Keratinocyte (primary cell): ENCODE measurements around the gene CYP46A1. TPM values are rescaled to one million over a fixed set of nuclear protein-coding genes. Genes with fewer than 3 reads are reported as not detected.

ENCODE experiments used
- DNase-seq: peaks from one replicate; pipeline ENCODE4 v3.0.0-alpha.2; 2011; ENCODE audit warnings: low read depth, missing footprints, low spot score
- FAIRE-seq: peaks from 2 replicates; lab custom pipeline; 2011; peaks lifted over from hg19 to GRCh38; lab: Jason Lieb, UNC
- H2AFZ ChIP-seq: 2 replicates; pipeline ENCODE4 v1.6.0; 2012; ENCODE audit warnings: low read length, control low read depth, inconsistent platforms; ENCODE audit not compliant: control insufficient read depth
- H3K27ac ChIP-seq: 2 replicates; pipeline ENCODE4 v1.5.1; 2011; ENCODE audit warnings: low read length; ENCODE audit not compliant: control insufficient read depth, insufficient read depth
- H3K27me3 ChIP-seq: 3 replicates; pipeline ENCODE4 v1.6.0; 2011; ENCODE audit warnings: low read length; ENCODE audit not compliant: control insufficient read depth, insufficient read depth; ENCODE audit errors: extremely low read depth
- H3K36me3 ChIP-seq, 2 experiments: 2 replicates in 1 of 2; 3 replicates in 1 of 2; pipeline ENCODE4 v1.5.1; 2011; ENCODE audit warnings: low read length in 2 of 2, mild to moderate bottlenecking in 1 of 2; ENCODE audit not compliant: control insufficient read depth in 2 of 2, insufficient read depth in 2 of 2; ENCODE audit errors: extremely low read depth in 1 of 2
- H3K4me1 ChIP-seq: 3 replicates; pipeline ENCODE4 v1.5.1; 2011; ENCODE audit warnings: low read length; ENCODE audit not compliant: control insufficient read depth, insufficient read depth; ENCODE audit errors: extremely low read depth
- H3K4me2 ChIP-seq: 3 replicates; pipeline ENCODE4 v1.6.0; 2011; ENCODE audit warnings: low read depth, low read length; ENCODE audit not compliant: control insufficient read depth, insufficient read depth; ENCODE audit errors: extremely low read depth
- H3K4me3 ChIP-seq, 3 experiments: fragments of 200-600 bp in 1 of 3; sonication (generic) in 1 of 3; 2 replicates in 2 of 3; 3 replicates in 1 of 3; pipeline ENCODE4 v1.5.1; 2011 to 2016; ENCODE audit warnings: low read length in 3 of 3, mild to moderate bottlenecking in 3 of 3, control low read depth in 2 of 3, inconsistent platforms in 1 of 3, low read depth in 1 of 3, mixed read lengths in 1 of 3, mixed run types in 1 of 3, moderate library complexity in 1 of 3; ENCODE audit not compliant: control insufficient read depth in 2 of 3, insufficient read depth in 2 of 3; ENCODE audit errors: extremely low read depth in 1 of 3
- H3K79me2 ChIP-seq: 2 replicates; pipeline ENCODE4 v1.6.0; 2012; ENCODE audit warnings: low read length; ENCODE audit not compliant: control insufficient read depth, insufficient read depth
- H3K9ac ChIP-seq: 3 replicates; pipeline ENCODE4 v1.6.0; 2011; ENCODE audit warnings: low read length; ENCODE audit not compliant: control insufficient read depth, insufficient read depth; ENCODE audit errors: extremely low read depth
- H3K9me1 ChIP-seq: 3 replicates; pipeline ENCODE4 v1.6.0; 2011; ENCODE audit warnings: low read length; ENCODE audit not compliant: control insufficient read depth, insufficient read depth; ENCODE audit errors: extremely low read depth
- H3K9me3 ChIP-seq: 2 replicates; pipeline ENCODE4 v1.5.1; 2012; ENCODE audit warnings: low read depth, low read length; ENCODE audit not compliant: control insufficient read depth
- H4K20me1 ChIP-seq: 3 replicates; pipeline ENCODE4 v1.6.0; 2011; ENCODE audit warnings: low read length; ENCODE audit not compliant: control insufficient read depth, insufficient read depth; ENCODE audit errors: extremely low read depth
- CTCF ChIP-seq, 3 experiments: IDR thresholded peaks in 1 of 3; conservative IDR thresholded peaks in 1 of 3; optimal IDR thresholded peaks in 1 of 3; 2 replicates in 2 of 3; 3 replicates in 1 of 3; pipeline versions ENCODE3 to v1.5.1; 2011; ENCODE audit warnings: low read length in 3 of 3, mild to moderate bottlenecking in 3 of 3, moderate library complexity in 2 of 3, control low read depth in 1 of 3, inconsistent platforms in 1 of 3; ENCODE audit not compliant: insufficient read depth in 2 of 3; ENCODE audit errors: extremely low read depth in 1 of 3
- EZH2 ChIP-seq: IDR thresholded peaks from one replicate; pipeline ENCODE4 v1.6.1; 2012; ENCODE audit warnings: inconsistent platforms, mild to moderate bottlenecking, low read length, moderate library complexity
- dilution Hi-C: fragments of 300-500 bp; cut with MboI; formaldehyde crosslinking; loops from one replicate; pipeline ENCODE4 v1.7.0; 2020; ENCODE audit warnings: low sequenced_read_pairs; ENCODE audit not compliant: extremely low pct_ligation_motif_present
- polyA plus RNA-seq, 5 experiments: library from polyadenylated mRNA; depleted of rRNA in 3 of 5; stranded (reverse) in 3 of 5; stranded (forward) in 1 of 5; unstranded in 1 of 5; fragments of >200 nt; gene quantifications; 1 replicate in 1 of 5; 2 replicates in 3 of 5; 3 replicates in 1 of 5; pipeline versions ENCODE4 v1.2.1 to v1.2.3, GENCODE V29; 2011 to 2012; ENCODE audit warnings: missing spikeins in 2 of 5, low read depth in 1 of 5, low replicate concordance in 1 of 5

The CYP46A1 gene
- polyA plus RNA-seq, 1 donor (not counting 4 experiments of a cell fraction or from before 2014, with no cell fraction given), result 0.01 TPM

DNA sequence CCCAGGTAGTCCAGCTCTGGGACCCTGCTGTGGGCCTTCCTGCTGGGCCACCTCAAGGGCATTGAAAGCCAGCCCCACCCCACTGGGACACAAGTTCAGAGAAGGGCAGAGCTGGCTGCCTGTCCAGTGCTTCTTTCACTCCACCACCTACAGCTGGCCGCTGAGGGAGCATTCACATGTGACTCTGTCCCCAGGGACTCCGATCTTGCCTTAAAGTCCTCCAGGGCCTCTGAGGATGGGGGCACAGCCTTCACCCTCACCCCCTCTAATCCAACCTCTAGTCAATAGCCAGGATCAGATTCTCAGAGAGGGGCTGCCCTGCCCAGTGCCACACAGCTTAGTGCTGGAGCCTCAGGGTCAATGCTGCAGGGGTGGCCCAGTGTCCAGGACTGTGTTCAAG is 5.0 kb upstream of the CYP46A1 start:
- Histone ChIP-seq H3K9me1 (no peaks in the 10 kb centered on the region), H3K9me3 (peaks cover 9% of the 10 kb centered on the region), H3K4me1 (peaks cover 5% of the 10 kb centered on the region), H3K27ac (no peak overlapping the region), H3K9ac (no peak overlapping the region), H3K79me2 (no peaks in the 10 kb centered on the region), H4K20me1 (no peaks in the 10 kb centered on the region), H2AFZ (no peak overlapping the region), H3K4me2 (no peak overlapping the region), H3K27me3 (peaks cover 28% of the 10 kb centered on the region), H3K36me3 (no peaks in the 10 kb centered on the region), H3K4me3 (no peak overlapping the region)
- dilution Hi-C loops, result no loop called here
- DNase-seq (no peak), FAIRE-seq (no peak)
- TF ChIP-seq CTCF (optimal IDR thresholded peaks at IDR 0.05 in 1 of 3, IDR thresholded peaks at IDR 0.05 in 1 of 3, conservative IDR thresholded peaks at IDR 0.05 in 1 of 3; ENCODE audit: extremely low read depth in 1 of 3, insufficient read depth in 2 of 3, low read length in 3 of 3), result no peak
- no peak for TF ChIP-seq EZH2

DNA sequence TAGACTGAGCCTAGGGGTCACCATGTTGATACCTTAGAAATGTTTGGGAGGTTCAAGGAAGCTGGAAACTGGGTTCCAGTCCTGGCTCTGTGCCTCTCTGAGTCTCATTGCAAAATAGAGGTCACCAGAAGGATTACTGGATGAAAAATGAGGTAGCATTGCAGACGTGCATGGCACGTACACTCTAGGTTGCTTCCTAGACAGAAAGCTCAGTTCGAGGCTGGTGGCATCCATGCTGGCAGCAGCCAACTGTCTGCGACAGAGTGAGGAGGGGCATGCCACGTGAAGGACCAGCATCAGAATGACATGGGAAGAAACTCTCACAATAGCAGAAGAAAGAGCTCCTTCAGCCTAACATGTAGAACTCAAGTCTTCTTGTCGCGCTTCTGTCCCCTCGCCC is 4.6 kb upstream of the CYP46A1 start:
- no peak for FAIRE-seq
- dilution Hi-C loops, result no loop called here

More for the DNA sequence above, 4.6 kb upstream of the CYP46A1 start:
- Histone ChIP-seq H4K20me1 (no peaks in the 10 kb centered on the region), H3K9me3 (peaks cover 9% of the 10 kb centered on the region), H2AFZ (no peak overlapping the region), H3K36me3 (no peaks in the 10 kb centered on the region), H3K79me2 (no peaks in the 10 kb centered on the region), H3K27me3 (peaks cover 24% of the 10 kb centered on the region), H3K4me3 (no peak overlapping the region), H3K27ac (no peak overlapping the region), H3K4me1 (peaks cover 5% of the 10 kb centered on the region), H3K4me2 (no peak overlapping the region), H3K9me1 (no peaks in the 10 kb centered on the region), H3K9ac (no peak overlapping the region)
- TF ChIP-seq EZH2 (no peak), CTCF (optimal IDR thresholded peaks at IDR 0.05 in 1 of 3, IDR thresholded peaks at IDR 0.05 in 1 of 3, conservative IDR thresholded peaks at IDR 0.05 in 1 of 3; ENCODE audit: extremely low read depth in 1 of 3, insufficient read depth in 2 of 3, low read length in 3 of 3) (no peak)
- no peak for DNase-seq
